ENCODE results near the gene LEPROT. TPM values are rescaled to one million over a fixed set of nuclear protein-coding genes. Genes with fewer than 3 reads are reported as not detected.

The LEPROT gene
- total RNA-seq, 1 donor from 2014 or later, result 33.1 TPM

DNA sequence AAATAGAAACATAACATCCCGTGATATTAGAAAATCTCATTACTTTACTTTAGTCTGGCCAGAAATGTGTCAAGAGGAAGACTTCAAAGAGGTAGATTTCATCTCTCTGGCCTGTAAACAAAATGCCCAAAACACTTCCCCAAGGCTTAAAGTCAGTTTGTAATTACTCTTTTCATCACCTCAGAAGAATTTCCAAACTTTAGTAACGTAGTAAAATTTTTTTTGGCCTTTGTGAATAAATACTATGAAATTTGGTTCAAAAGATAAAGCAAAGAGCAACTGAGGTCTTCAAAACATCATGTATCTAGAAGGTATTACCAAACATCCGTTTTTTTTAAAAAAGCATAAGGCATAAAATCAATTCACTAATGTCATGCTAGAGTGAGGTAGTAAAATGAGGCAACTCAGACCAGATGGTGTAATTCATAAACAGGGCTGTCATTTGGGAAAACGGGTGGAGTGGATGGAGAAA, 51.4 kb downstream of the LEPROT start:
- DNase-seq (ENCODE audit: low spot score) (no peak), ATAC-seq (no peak)

DNA sequence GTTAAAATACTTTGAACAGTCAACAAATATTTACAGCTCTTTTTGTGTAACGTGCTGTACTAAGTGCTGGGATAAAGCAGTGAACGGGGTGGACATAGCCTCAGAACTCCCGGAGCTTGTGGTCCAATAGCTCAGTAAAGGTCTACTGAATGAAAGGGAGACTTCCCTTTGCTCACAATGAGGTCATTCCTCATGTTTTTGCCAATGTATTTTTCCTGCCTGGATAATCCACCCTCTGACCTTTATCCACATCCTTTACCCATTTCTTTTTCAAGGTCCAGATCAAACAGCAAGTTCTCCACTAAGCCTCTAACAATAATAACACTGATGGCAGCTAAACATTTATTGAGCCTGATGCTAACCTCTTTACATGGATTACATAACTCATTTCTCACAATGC, 55.9 kb downstream of the LEPROT start:
- no peak for DNase-seq (ENCODE audit: low spot score)
- ATAC-seq, result peak; percentile 70

DNA sequence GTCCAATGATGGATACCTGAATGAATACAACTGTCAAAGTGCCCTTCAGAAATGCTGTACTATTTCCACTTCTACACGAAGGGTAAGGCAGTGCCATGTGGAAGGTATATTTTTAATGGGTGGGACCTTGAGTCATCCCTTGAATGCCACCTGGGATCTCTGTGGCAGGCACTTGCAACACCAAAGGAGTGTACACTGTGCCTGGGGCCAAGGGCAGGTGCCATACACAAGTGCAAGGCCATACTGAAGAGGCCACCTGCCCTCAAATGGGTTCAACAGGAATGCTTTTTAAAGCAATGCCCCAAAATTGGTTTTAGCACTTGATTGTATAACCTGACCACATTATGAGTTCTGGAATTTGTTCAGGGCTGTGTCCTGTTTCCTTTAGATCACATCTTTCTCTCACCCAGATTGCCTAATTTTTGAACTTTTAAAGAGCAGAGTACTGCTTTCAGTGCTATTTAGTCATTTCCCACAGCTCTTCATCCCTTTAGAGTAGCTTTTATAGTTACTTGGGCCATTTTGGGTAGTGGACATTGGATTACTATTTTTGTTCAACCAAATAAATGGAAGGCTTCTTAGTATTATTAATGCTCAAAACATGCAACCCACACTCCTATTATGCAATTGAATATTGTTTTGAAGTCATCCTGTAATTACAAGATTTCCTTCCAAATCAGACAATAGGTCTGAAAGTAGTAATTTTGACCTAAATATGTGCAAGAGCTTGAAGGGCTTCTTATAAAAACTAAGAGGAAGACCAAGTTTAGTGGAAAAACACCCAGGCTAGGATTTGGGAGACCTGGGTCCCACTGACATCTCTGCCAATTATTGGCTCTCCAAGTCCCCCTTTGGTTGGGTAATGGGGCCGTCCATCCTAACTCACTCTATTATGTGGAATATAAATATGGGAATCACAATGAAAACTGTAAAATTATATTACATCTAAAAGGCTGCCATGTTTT, 57.2 kb downstream of the LEPROT start:
- ATAC-seq (peak; percentile 35), DNase-seq (ENCODE audit: low spot score) (no peak)

DNA sequence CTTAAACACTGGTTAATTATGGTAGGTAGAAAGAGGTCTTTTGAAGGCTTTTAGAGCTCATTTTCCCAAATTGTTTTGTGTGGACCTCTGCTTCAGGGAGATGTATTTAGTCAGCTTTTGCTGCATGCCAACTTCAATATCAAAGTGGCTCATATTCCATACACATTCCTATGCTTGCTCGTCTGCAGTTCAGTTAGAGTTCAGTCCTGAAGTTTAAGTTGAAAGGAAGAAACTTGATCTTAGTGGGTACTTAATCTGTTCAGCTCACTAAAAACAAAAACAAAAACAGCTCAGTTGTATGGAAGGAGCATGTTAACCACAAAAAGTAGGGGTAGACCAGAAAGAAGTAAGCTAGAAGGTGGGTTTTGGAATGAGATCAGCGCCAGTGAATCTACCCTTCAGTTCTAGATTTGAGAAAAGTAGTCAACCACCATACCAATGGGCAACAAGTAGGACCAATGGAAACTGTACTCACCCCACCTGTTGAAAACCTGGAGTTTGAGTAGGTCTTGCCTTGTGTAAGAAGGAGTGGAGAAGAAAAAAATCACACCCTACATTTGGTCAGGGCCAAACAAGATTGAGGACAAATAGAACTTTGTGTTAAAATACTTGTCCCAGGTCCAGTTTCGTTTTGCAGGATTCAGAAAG, 58.0 kb downstream of the LEPROT start:
- ATAC-seq, result peak; percentile 29
- DNase-seq (ENCODE audit: low spot score), result no peak

DNA sequence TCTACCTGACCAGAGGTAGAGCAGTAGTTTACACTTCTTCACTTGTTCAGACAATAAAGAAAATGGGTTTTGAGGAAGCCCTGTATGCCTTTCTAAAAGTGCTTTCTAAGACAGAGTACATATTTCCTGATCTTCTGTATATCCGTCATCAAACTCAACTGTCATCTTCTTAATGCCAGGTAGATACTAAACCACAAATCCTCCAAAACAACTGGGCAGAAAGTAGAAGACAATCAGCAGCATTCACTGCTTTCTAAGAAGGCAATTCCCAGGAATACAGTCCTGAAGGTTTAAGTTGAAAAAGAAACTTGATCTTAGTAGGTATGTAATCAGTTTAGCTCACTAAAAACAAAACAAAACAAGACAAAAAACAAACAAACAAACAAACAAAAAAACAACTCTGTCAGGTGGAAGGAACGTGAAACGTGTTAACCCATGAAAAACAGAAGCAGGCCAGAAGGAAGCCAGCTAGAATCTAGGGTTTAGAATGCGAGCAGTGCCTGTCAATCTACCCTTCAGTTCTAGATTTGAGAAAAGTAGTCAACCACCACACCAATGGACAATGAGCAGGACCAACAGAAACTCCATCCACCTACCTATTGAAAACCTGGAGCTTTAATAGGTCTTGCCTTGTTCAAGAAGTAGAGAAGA, 59.2 kb downstream of the LEPROT start:
- DNase-seq (ENCODE audit: low spot score) (no peak), ATAC-seq (no peak)

- ATAC-seq, result no peak
- DNase-seq (ENCODE audit: low spot score), result no peak
These were observed 60.4 kb downstream of the LEPROT start for GRCh38 chr1:65480684-65481405.

DNA sequence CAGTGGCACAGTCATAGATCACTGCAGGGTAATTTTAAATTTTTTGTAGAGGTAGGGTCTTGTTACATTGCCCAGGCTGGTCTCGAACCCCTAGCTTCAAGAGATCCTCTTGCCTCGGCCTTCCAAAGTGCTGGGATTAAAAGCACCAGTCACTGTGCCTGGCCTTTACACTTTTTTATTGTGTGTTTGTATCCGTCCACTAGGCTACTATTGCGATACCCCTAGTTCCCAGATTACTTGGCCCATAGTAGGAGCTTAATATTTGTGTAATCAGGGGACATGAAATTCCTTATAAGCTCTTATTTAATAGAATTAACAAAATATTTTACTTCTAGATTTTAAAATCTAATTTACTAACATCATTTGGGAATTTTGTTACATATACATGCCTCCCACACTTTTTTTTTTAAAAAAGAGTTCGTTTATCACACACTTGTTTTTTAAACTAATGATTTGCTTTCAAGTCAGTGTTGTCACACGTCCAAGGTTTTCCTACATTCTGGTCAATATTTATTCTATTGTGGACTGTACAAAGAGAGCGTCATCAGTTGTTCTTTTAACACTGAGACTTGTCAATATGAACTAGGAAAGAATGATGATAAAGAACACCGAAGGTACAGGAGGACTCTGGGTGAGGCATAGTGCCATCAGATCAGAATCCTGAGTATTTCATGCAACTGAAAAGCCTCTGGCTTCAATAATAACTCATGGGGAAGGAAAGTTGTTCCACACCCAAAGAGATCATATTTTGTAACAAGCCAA, 63.7 kb downstream of the LEPROT start:
- peak; percentile 50 for DNase-seq (ENCODE audit: low spot score)
- peak; percentile 91 for ATAC-seq

Other genes starting within 250 kb of the LEPROT start
- 0.25 TPM for gene DNAJC6, start 111.1 kb upstream of the LEPROT start, total RNA-seq
- 51.9 TPM for gene LEPR, start within 50 bp of the LEPROT start, total RNA-seq